ENCODE results near the gene SKIC3. TPM values are rescaled to one million over a fixed set of nuclear protein-coding genes. Genes with fewer than 3 reads are reported as not detected.

The SKIC3 gene
- total RNA-seq (2014; rRNA removed) (27.8 and 37.6 TPM in 2 replicates), Bru-seq, nascent RNA (percentile 79 among the genes with signal in this experiment), BruChase-seq, experiment 1, labeled RNA remaining after a 6-hour chase (percentile 77 among the genes with signal in this experiment), BruChase-seq, experiment 2, labeled RNA remaining after a 2-hour chase (percentile 82 among the genes with signal in this experiment)
- long read RNA-seq, full-length matches to known transcripts: 15 of 69 reads
- long read RNA-seq, partial matches to known transcripts: 40 of 69 reads
- long read RNA-seq, other reads (novel, unspliced or antisense): 14 of 69 reads

DNA sequence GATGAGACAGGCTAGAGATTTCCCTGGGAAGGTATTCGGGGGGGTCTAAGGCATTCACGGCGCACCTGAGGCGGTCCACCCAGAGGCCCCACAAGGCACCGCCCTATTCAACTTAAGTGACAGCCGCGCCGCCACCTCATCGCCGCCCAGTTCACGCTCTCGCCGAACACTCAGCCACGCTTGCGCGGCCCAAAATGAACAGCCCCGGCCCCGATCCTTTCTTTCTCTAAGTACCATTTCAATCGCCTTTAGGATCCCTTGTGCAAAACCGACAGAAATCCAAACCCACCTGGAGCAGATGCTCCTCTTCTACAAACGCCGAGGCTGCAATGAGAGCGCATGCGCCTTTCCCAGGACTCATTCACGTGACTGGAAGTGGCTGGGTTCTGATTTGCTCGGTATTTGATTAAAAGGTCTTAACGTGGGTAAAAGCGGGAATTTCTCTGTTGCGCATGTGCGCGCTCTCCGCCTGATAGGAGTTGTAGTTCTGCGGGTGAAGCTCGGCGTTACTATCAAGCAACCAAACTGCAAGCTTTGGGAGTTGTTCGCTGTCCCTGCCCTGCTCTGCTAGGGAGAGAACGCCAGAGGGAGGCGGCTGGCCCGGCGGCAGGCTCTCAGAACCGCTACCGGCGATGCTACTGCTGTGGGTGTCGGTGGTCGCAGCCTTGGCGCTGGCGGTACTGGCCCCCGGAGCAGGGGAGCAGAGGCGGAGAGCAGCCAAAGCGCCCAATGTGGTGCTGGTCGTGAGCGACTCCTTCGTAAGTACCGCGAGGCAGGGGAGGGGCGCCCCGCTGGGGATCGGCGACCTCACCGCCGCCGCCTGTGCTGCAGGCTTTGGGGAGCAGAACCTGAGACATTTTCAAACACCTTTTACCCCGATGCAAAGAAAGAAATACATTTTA lies at the start of gene SKIC3, which contains the start of gene ARSK:
Gene SKIC3, minus strand, starts transcription at position 331 of the 902 bp plus-strand sequence. CDS start 7,827 bp downstream, outside the sequence.
Gene ARSK, plus strand, starts transcription at position 455 of the 902 bp plus-strand sequence. Its CDS starts 178 bp downstream, at position 633.
- no peaks in the 10 kb centered on the region; the same call in 1 of the 2 replicates for H3K36me3 ChIP-seq (ENCODE audit: low read depth, low read length)
- H3K4me2 ChIP-seq (ENCODE audit: low read length): peak within 1 kb of the TSS; percentile 90
- TF ChIP-seq EZH2phosphoT487 (IDR thresholded peaks at IDR 0.05; ENCODE audit: borderline replicate concordance, low read length): no peak
- TF ChIP-seq, protein P1, sequence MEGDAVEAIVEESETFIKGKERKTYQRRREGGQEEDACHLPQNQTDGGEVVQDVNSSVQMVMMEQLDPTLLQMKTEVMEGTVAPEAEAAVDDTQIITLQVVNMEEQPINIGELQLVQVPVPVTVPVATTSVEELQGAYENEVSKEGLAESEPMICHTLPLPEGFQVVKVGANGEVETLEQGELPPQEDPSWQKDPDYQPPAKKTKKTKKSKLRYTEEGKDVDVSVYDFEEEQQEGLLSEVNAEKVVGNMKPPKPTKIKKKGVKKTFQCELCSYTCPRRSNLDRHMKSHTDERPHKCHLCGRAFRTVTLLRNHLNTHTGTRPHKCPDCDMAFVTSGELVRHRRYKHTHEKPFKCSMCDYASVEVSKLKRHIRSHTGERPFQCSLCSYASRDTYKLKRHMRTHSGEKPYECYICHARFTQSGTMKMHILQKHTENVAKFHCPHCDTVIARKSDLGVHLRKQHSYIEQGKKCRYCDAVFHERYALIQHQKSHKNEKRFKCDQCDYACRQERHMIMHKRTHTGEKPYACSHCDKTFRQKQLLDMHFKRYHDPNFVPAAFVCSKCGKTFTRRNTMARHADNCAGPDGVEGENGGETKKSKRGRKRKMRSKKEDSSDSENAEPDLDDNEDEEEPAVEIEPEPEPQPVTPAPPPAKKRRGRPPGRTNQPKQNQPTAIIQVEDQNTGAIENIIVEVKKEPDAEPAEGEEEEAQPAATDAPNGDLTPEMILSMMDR (conservative IDR thresholded peaks at IDR 0.05; ENCODE audit: low read depth, low read length): 0 out of 2 replicates have a peak, but pooled peaks have one; percentile 36
- TF ChIP-seq EZH2 (IDR thresholded peaks at IDR 0.05; ENCODE audit: low read length, unreplicated experiment): no peak
- H3K9me2 ChIP-seq (replicated peaks; ENCODE audit: low read length): no peaks in the 10 kb centered on the region
- H3K27ac ChIP-seq (ENCODE audit: low read length): peak within 1 kb of the TSS; percentile 74
- ChIA-PET CTCF (interaction anchor here (0.5 kb wide), 2 partner anchors 270 kb away, joined by 3 to 4 read pairs; no protein-coding TSS in a partner anchor), POLR2A (ENCODE audit: unreplicated experiment) (interaction anchor here (0.5 to 0.7 kb wide), 3 partner anchors 215 to 513 kb away, joined by 3 to 4 read pairs (median 4); no protein-coding TSS in a partner anchor)
- BruUV-seq (replicated peaks): TSS peak; percentile 57
- H2AFZ ChIP-seq (ENCODE audit: low read length): peak within 1 kb of the TSS; percentile 88
- H3F3A ChIP-seq (ENCODE audit: low read length, unreplicated experiment): no peaks in the 10 kb centered on the region
- H3K4me1 ChIP-seq (ENCODE audit: insufficient read depth, low read length): peaks cover 9% of the 10 kb centered on the region
- no peaks in the 10 kb centered on the region for H4K20me1 ChIP-seq (ENCODE audit: low read length)
- H3K27me3 ChIP-seq (ENCODE audit: low read length): no peaks in the 10 kb centered on the region
- intact Hi-C loops (cut with micrococcal nuclease): loop anchor here (1.0 to 10.0 kb wide), 5 partner anchors 10 to 270 kb away; partner anchors contain the start of genes GLRX, RFESD and RHOBTB3
- peak within 1 kb of the TSS; percentile 78 for H3K4me3 ChIP-seq (ENCODE audit: low read length)
- no peaks in the 10 kb centered on the region for H3K9me3 ChIP-seq (ENCODE audit: low read length)
- H3K9ac ChIP-seq (ENCODE audit: low read length): peak within 1 kb of the TSS; percentile 81
- H3K79me2 ChIP-seq (ENCODE audit: low read length): peaks cover 70% of the 10 kb centered on the region
- peak; percentile 99 for DNase-seq
- ATAC-seq: peak; percentile 89

DNA sequence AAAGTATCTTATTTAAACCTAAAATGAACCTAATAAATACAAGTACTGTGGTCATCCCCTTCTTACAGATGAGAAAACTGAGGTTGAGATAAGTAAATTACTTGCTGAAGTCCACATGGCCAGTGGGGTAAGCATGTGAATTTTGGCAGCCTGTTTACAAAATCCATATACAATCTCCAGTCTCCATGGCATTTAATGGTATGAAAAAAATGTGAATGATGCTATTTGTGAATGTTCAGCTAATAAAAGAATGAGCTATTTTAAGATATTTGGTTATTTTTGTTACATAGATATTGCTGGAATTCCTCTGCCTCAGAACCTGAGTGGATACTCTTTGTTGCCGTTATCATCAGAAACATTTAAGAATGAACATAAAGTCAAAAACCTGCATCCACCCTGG lies 45.8 kb upstream of the SKIC3 start:
- no peaks in the 10 kb centered on the region for H3K9me3 ChIP-seq (ENCODE audit: low read length)
- H3F3A ChIP-seq (ENCODE audit: low read length, unreplicated experiment): no peaks in the 10 kb centered on the region
- DNase-seq: no peak
- intact Hi-C loops (cut with micrococcal nuclease): no loop called here
- no peak overlapping the region for H3K27ac ChIP-seq (ENCODE audit: low read length)
- H2AFZ ChIP-seq (ENCODE audit: low read length): no peak overlapping the region
- POLR2A ChIA-PET (ENCODE audit: unreplicated experiment): no interaction called here
- H3K27me3 ChIP-seq (ENCODE audit: low read length): no peaks in the 10 kb centered on the region
- BruUV-seq (replicated peaks): no TSS peak
- no peak overlapping the region for H3K4me2 ChIP-seq (ENCODE audit: low read length)
- H3K4me1 ChIP-seq (ENCODE audit: insufficient read depth, low read length): peaks cover 3% of the 10 kb centered on the region
- H3K36me3 ChIP-seq (ENCODE audit: low read depth, low read length): no peaks in the 10 kb centered on the region
- no peak for ATAC-seq
- no peaks in the 10 kb centered on the region for H4K20me1 ChIP-seq (ENCODE audit: low read length)
- no peak for TF ChIP-seq EZH2phosphoT487 (IDR thresholded peaks at IDR 0.05; ENCODE audit: borderline replicate concordance, low read length)
- TF ChIP-seq, protein P1 (conservative IDR thresholded peaks at IDR 0.05; ENCODE audit: low read depth, low read length): no peak
- no peak for TF ChIP-seq EZH2 (IDR thresholded peaks at IDR 0.05; ENCODE audit: low read length, unreplicated experiment)
- CTCF ChIA-PET: no interaction called here
- no peaks in the 10 kb centered on the region for H3K79me2 ChIP-seq (ENCODE audit: low read length)
- no peak overlapping the region for H3K9ac ChIP-seq (ENCODE audit: low read length)
- no peak overlapping the region for H3K4me3 ChIP-seq (ENCODE audit: low read length)
- H3K9me2 ChIP-seq (replicated peaks; ENCODE audit: low read length): no peaks in the 10 kb centered on the region

Measured in PC-3 (cell line).